Activated CD8-positive, alpha-beta memory T cell treated with anti-CD3 and anti-CD28 coated beads for 1 hour (primary cell): ENCODE results near the gene GBA3.

Experiments used
- DNase-seq, 2 donors: peaks; one replicate each; pipeline ENCODE4 v3.0.0-alpha.2; 2020; ENCODE audit warnings: low read depth in 1 of 2; ENCODE audit errors: extremely low read depth in 1 of 2

GBA3 gene

GRCh38 chr4:22692736-22693135 lies at the start of gene GBA3:
Gene GBA3, plus strand, starts transcription at chr4:22692937.
- DNase-seq = no peak

- DNase-seq = no peak
Observed at GRCh38 chr4:22643952-22644351, 48.8 kb upstream of the GBA3 start.

GRCh38 chr4:22645481-22646182 lies 47.1 kb upstream of the GBA3 start:
- no peak for DNase-seq

GRCh38 chr4:22648996-22649395 lies 43.7 kb upstream of the GBA3 start:
- DNase-seq = no peak

- DNase-seq = no peak
Observed at GRCh38 chr4:22650771-22651170, 42.0 kb upstream of the GBA3 start.

DNA sequence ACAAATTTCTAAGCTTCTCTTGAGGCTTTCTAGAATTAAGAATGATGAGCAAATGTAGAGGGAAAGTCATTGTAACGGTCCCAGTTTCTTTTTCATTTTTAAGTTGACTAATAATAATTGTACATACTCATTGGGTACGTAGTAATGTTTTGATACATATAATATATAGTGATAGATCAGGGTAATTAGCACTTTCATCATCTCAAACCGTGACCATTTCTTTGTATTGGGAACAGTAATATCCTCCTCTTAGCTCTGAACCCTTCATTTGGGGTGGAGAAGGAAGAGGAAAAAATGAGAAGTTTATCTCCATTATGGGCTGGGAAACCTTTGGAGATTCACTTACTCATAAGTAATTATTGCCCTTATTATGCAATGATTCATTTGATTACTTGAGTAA lies 39.0 kb upstream of the GBA3 start:
- DNase-seq = no peak

GRCh38 chr4:22661443-22661842 lies 31.3 kb upstream of the GBA3 start:
- DNase-seq = no peak

- no peak for DNase-seq
Observed at GRCh38 chr4:22667332-22667940, 25.3 kb upstream of the GBA3 start.

DNA sequence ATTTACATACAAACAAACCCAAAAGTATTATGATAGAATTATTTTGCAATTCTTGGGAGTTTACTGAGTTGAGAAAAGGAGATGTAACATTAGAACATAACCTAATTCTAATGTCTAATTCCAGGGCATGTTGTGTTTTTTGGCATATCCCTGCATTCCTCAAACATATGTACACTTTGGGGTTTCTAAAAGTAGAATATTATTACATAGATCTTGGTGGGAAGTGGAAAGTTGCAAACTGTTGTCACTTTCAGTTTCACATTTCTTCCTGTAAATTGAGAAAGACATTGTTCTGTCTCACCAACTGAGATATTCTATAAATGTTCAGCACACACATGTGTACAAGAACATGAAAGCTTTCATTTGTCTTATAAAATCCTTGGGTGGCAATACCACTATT lies 24.4 kb upstream of the GBA3 start:
- no peak for DNase-seq

DNA sequence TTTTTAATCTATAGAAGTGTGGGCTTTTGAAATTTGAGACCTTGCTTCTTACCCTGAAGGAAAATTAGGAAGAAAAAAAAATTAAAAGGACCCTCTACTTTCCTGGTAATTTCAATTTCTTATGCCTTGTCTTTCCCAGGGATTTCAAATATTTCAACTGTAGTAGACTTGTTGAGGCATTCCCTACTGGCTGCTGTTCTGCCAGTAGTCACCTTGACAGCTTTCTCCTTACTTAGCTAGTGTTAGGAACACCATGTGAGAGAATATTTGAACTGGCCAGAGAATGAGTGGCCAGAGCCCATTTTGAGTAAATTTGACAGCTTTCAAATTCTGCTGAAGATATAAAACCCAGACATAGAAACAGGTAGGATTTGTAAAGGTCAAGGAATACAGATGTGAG lies 24.0 kb upstream of the GBA3 start:
- DNase-seq = no peak

DNA sequence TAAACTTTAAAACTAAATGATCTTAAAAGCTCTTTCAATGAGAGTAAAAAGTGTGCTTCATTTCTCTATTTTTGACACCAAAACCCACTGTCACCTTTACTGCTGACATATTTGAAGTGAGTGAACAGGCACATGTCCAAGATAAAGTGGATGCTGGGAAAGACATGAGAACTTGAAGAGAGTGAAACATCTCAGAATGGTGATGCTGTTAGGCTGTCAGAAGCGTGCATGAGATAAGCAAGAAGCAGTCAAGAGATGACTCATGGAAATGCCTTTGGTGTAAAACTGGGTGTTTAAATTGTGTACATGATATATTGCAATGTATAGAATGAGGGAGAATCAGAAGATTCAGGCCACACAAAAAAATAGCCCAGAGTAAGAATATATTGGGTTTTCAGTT lies 21.8 kb upstream of the GBA3 start:
- DNase-seq = no peak

- no peak for DNase-seq
Observed at GRCh38 chr4:22672519-22672918, 20.2 kb upstream of the GBA3 start.

- DNase-seq = no peak
Observed at GRCh38 chr4:22672944-22673343, 19.8 kb upstream of the GBA3 start.

- no peak for DNase-seq
Observed at GRCh38 chr4:22674700-22675099, 18.0 kb upstream of the GBA3 start.

- no peak for DNase-seq
Observed at GRCh38 chr4:22676063-22676462, 16.7 kb upstream of the GBA3 start.

DNA sequence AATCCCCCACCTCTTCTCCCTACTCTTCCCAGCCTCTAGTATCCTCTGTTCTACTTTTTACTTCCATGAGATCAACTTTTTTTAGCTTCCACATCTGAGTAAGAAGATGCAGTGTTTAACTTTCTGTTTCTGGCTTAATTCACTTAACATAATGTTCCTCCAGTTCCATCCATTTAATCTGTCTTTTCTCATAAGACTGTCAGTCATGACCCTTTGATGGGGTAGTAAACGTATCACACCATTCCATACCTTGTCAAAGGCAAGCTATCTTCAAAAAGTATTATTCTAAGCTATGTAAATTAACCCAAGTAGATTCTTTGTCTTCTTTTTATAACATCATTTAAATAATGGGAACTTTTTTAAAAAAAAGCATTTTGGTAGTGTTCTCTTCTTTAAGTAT lies 15.0 kb upstream of the GBA3 start:
- DNase-seq = no peak

DNA sequence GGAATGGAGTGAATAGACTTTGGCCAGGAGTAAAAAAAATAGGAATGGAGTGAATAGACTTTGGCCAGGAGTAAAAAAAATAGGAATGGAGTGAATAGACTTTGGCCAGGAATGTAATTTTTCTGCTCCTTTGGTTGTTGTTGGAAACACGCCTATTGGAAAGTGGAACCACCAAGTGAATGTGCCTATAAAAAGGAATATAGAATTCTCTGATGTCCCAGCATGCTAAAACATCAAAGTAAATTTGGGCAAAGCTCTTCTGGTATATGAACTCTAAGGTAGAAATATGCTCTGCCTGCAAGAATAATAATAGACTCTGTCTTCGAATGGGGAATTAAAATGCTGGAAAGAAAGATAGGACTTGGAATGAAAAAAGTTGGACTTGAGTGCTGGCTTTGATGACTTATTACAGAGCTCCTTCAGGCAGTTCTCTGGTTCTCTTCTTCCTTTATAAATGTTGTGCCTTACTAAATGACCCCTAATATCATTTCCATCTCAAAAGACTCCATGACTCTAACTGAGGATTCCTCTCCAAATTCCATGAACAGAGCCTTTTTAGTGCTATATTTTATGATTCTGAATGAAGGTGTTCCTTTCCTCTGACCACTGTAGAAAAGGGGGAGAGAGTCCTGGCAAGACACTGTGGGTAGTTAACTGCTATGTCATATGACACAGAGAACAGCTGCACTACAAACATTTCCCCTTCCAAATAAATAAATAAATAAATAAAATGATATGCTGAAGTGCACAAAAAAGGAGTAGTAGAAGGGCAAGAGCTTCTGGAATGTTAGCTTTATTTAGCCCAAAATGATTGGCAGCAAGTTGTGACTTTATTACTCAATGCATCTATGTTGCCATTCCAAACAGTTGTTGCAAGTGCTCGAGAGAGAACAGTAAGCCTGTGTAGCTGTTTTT lies 13.5 kb upstream of the GBA3 start:
- DNase-seq = no peak

DNA sequence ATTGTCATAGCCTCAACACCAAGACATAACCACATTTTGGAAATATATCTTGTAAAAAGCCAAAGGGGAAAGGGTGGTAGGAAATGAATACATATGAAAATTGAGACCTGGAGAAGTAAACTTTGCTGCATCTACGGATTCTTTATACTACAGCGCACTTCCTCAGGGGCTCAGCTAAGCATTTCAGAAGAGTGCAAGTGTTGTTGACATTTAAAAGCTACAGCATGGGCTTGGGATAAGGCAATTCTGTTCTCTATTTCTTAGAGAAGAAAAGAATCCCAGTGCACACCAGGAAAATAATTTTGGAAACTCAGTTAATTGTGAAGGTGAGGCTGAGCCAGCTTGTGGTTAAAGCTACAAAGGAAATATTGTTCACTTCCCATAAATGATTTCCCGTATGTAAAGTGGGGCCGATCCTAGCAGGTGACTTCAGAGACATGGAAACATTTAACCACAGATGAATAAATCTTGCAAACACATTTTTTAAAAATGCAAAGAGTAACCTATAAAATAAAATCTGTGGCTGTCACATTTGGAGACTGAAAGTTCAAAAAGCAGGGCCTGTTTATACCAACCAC lies 12.6 kb upstream of the GBA3 start:
- no peak for DNase-seq

DNA sequence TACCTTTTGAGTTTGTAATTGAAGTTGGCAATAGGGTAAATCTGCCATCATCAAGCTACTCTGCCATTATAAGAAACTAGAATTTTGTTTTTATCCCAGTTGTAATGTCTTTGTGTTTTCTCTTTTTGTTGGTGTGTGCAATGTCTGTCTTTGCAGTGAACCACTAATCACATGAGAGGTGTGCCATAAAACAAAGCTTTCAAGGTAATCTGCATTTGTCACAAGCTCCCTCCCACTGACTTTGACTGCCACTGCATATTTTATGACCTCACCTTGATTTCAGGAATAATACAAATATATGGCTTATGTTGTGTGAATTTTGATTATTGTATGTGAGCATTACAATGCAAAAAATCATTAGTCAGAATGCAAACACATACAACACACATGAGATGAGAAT lies 9.0 kb upstream of the GBA3 start:
- no peak for DNase-seq

DNA sequence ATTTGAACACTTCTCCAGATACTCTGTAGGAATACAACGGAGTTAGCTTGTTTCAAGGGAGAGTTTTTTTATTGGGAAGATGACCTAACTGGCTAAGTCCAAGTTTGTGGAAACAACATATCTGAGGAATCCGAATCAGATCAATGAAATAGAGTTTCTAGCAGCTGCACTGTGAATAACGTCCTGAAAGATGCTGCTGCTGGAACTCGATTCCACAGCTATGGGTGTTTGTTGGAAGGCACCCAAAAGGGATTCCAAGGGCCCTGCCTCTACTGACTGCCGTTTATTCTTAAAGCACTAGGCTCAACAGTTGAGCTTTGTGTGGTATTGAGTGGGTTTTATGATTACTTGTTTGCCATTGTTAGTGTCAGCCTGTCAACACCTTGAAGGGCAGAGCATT lies 6.6 kb upstream of the GBA3 start:
- no peak for DNase-seq

DNA sequence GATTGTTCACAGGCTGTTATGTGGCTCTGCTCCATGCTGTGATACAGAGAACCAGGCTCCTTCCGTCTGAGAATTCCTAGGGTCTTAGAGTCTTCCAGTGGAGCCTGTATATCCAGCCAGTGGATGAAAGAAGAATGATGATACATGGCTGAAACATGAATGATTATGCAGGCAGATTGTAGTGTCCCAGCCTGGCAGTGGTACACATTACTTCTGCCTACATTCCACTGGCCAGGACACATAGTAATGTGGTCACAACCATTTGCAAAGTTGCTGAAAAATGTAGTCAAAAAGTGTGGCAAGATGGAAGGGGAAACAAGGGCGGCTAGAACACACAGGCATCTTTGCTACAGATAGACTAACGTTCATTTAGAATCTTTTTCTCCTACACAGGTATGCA lies 4.5 kb upstream of the GBA3 start:
- no peak for DNase-seq

DNA sequence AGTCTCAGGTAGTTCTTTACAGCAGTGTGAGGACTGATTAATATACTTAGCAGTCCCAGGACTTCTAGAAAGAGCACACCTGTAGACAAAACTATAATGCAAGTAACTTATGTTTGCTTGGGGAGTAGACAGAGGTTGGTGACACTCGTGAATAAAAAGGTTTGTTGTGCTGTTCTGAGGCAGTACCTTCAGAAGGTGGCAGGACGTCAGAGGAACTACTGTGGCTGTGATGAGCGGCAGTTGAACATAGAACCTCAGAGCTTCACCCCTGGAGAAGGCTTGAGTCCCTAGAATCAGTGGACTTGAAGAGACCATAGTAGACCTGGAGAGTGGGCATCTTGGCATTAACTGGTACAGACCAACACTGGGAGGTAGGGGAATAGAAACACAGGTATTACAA lies 3.3 kb upstream of the GBA3 start:
- DNase-seq = no peak
